Neural cell (in vitro differentiated cells): Measurements from ENCODE around the gene ZNF747.

Source experiments
- CTCF ChIP-seq: fragments of 450-650 bp; IDR thresholded peaks from 2 replicates; pipeline ENCODE4 v1.5.1; 2014; ENCODE audit warnings: antibody characterized with exemption, mild to moderate bottlenecking, moderate library complexity; ENCODE audit not compliant: poor library complexity, severe bottlenecking
- EP300 ChIP-seq: fragments of 450-650 bp; conservative IDR thresholded peaks from 2 replicates; pipeline ENCODE4 v1.6.1; 2014; ENCODE audit warnings: antibody characterized with exemption, mild to moderate bottlenecking, moderate library complexity; ENCODE audit not compliant: poor library complexity, severe bottlenecking
- EZH2 ChIP-seq: fragments of 200-600, 300-800 bp; shearing (Covaris generic), sonication (generic); IDR thresholded peaks from 2 replicates; pipeline ENCODE4 v1.6.1; 2014; ENCODE audit warnings: antibody characterized with exemption, low read length, borderline replicate concordance, mild to moderate bottlenecking; ENCODE audit not compliant: insufficient read depth, poor library complexity, severe bottlenecking
- POLR2AphosphoS5 ChIP-seq: IDR thresholded peaks from 2 replicates; pipeline ENCODE4 v1.6.1; 2012
- RAD21 ChIP-seq: fragments of 450-650 bp; conservative IDR thresholded peaks from 2 replicates; pipeline ENCODE4 v1.6.1; 2014; ENCODE audit warnings: antibody characterized with exemption, mild to moderate bottlenecking, moderate library complexity
- REST ChIP-seq: IDR thresholded peaks from 2 replicates; pipeline ENCODE4 v1.6.1; 2012; ENCODE audit warnings: borderline replicate concordance
- SMC3 ChIP-seq: fragments of 450-650 bp; conservative IDR thresholded peaks from 2 replicates; pipeline ENCODE4 v1.6.1; 2014; ENCODE audit warnings: antibody characterized with exemption, mild to moderate bottlenecking, moderate library complexity; ENCODE audit not compliant: poor library complexity
- TAF1 ChIP-seq: IDR thresholded peaks from 2 replicates; pipeline ENCODE4 v1.6.1; 2012; ENCODE audit warnings: low read depth

- TF ChIP-seq CTCF (no peak), SMC3 (no peak), REST (no peak), RAD21 (no peak), POLR2AphosphoS5 (no peak), TAF1 (no peak), EZH2 (no peak), EP300 (no peak)
These were observed 1.5 kb downstream of the ZNF747 start for GRCh38 chr16:30533146-30533522.
